ENCODE results near the gene DPP6. TPM values are rescaled to one million over a fixed set of nuclear protein-coding genes. Genes with fewer than 3 reads are reported as not detected.

DPP6 gene
- polyA plus RNA-seq, 1 of the 3 experiments (the other 2 are of a cell fraction) = not detected

DNA sequence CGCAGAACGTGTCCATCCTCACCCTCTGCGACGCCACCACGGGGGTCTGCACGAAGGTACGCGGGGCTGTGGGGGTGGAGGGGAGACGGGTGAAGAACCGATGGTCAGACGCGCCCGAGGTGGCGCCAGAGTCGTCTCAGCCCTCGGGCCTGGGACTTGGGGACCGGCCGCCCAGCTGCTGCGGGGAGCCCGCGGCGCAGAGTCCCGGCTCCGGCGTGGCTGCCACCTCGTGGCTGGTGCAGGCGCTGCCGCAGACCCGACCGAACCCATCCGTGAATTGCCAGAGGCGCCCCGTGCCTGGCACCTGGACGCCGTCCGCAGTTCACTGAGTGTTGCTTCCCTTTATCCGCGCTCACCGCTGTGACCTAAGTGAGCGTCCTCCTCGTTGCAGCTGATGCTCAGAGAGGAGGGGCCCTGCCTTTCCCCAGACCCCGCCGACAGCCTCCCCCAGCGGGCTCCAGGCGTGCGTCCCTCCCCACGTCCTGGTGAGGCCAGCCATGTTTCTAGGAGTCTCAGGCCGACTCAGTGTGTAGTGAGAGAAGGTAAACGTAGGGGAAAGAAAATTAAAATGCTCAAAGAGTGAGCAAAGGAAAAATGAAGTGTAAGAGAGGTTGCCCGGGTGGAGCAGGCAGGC lies 742.1 kb downstream of the DPP6 start:
- no peak overlapping the region for H3K4me2 ChIP-seq

More for the DNA sequence above, 742.1 kb downstream of the DPP6 start:
- Histone ChIP-seq H3K9me2 (no peaks in the 10 kb centered on the region), H3K79me2 (ENCODE audit: insufficient read depth) (no peaks in the 10 kb centered on the region), H3K4me3 (ENCODE audit: low read depth in 2 of 2, low read length in 1 of 2) (no peak overlapping the region), H3K27ac (ENCODE audit: low read depth in 2 of 2, low read length in 1 of 2) (no peak overlapping the region), H3F3A (replicated peaks; ENCODE audit: insufficient read depth) (no peaks in the 10 kb centered on the region), H4K20me1 (ENCODE audit: insufficient read depth) (no peaks in the 10 kb centered on the region), H3K36me3 (replicated peaks in 1 of 2; ENCODE audit: control insufficient read depth in 1 of 2, insufficient read depth in 2 of 2, low read length in 1 of 2) (no peaks in the 10 kb centered on the region), H3K4me1 (ENCODE audit: control insufficient read depth in 1 of 2, insufficient read depth in 2 of 2, low read depth in 1 of 2, low read length in 1 of 2) (peaks cover 0 to 6% of the 10 kb centered on the region in 2 experiments; a peak in 1 of 4 replicates), H3K9me3 (no peaks in the 10 kb centered on the region; the same call in 1 of the 2 replicates), H3K9ac (no peak overlapping the region), H2AFZ (ENCODE audit: low read depth) (no peak overlapping the region), H3K27me3 (ENCODE audit: insufficient read depth) (no peaks in the 10 kb centered on the region)
- DNase-seq = no peak
- TF ChIP-seq FOXJ3 (CRISPR knock-in tag; IDR thresholded peaks at IDR 0.05) (no peak), FOSL2 (IDR thresholded peaks at IDR 0.05; ENCODE audit: borderline replicate concordance, low read depth) (no peak), SIN3A (IDR thresholded peaks at IDR 0.05; ENCODE audit: borderline replicate concordance, low read depth, low read length) (no peak), SMC3 (IDR thresholded peaks at IDR 0.05; ENCODE audit: low read depth, low read length) (no peak), TEAD4 (IDR thresholded peaks at IDR 0.05; ENCODE audit: borderline replicate concordance, insufficient read depth) (no peak), GABPA (IDR thresholded peaks at IDR 0.05; ENCODE audit: low read depth) (no peak), NRF1 (IDR thresholded peaks at IDR 0.05; ENCODE audit: low read depth, low read length) (no peak), EZH2phosphoT487 (IDR thresholded peaks at IDR 0.05; ENCODE audit: borderline replicate concordance, low read depth) (no peak), FOXM1 (IDR thresholded peaks at IDR 0.05; ENCODE audit: low read depth) (no peak), JUND (IDR thresholded peaks at IDR 0.05) (no peak), ELF1 (IDR thresholded peaks at IDR 0.05) (no peak), RCOR1 (IDR thresholded peaks at IDR 0.05; ENCODE audit: low read length) (no peak)
- TF ChIP-seq, protein P1, sequence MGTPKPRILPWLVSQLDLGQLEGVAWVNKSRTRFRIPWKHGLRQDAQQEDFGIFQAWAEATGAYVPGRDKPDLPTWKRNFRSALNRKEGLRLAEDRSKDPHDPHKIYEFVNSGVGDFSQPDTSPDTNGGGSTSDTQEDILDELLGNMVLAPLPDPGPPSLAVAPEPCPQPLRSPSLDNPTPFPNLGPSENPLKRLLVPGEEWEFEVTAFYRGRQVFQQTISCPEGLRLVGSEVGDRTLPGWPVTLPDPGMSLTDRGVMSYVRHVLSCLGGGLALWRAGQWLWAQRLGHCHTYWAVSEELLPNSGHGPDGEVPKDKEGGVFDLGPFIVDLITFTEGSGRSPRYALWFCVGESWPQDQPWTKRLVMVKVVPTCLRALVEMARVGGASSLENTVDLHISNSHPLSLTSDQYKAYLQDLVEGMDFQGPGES (IDR thresholded peaks at IDR 0.05; ENCODE audit: low read depth, low read length) = no peak
- TF ChIP-seq, protein P2, sequence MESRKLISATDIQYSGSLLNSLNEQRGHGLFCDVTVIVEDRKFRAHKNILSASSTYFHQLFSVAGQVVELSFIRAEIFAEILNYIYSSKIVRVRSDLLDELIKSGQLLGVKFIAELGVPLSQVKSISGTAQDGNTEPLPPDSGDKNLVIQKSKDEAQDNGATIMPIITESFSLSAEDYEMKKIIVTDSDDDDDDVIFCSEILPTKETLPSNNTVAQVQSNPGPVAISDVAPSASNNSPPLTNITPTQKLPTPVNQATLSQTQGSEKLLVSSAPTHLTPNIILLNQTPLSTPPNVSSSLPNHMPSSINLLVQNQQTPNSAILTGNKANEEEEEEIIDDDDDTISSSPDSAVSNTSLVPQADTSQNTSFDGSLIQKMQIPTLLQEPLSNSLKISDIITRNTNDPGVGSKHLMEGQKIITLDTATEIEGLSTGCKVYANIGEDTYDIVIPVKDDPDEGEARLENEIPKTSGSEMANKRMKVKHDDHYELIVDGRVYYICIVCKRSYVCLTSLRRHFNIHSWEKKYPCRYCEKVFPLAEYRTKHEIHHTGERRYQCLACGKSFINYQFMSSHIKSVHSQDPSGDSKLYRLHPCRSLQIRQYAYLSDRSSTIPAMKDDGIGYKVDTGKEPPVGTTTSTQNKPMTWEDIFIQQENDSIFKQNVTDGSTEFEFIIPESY (IDR thresholded peaks at IDR 0.05; ENCODE audit: borderline replicate concordance, low read depth) = no peak
- TF ChIP-seq, protein P3, sequence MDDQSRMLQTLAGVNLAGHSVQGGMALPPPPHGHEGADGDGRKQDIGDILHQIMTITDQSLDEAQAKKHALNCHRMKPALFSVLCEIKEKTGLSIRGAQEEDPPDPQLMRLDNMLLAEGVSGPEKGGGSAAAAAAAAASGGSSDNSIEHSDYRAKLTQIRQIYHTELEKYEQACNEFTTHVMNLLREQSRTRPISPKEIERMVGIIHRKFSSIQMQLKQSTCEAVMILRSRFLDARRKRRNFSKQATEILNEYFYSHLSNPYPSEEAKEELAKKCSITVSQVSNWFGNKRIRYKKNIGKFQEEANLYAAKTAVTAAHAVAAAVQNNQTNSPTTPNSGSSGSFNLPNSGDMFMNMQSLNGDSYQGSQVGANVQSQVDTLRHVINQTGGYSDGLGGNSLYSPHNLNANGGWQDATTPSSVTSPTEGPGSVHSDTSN (IDR thresholded peaks at IDR 0.05) = no peak
- TF ChIP-seq, protein P4, sequence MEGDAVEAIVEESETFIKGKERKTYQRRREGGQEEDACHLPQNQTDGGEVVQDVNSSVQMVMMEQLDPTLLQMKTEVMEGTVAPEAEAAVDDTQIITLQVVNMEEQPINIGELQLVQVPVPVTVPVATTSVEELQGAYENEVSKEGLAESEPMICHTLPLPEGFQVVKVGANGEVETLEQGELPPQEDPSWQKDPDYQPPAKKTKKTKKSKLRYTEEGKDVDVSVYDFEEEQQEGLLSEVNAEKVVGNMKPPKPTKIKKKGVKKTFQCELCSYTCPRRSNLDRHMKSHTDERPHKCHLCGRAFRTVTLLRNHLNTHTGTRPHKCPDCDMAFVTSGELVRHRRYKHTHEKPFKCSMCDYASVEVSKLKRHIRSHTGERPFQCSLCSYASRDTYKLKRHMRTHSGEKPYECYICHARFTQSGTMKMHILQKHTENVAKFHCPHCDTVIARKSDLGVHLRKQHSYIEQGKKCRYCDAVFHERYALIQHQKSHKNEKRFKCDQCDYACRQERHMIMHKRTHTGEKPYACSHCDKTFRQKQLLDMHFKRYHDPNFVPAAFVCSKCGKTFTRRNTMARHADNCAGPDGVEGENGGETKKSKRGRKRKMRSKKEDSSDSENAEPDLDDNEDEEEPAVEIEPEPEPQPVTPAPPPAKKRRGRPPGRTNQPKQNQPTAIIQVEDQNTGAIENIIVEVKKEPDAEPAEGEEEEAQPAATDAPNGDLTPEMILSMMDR (IDR thresholded peaks at IDR 0.05) = no peak
- TF ChIP-seq, protein P5, sequence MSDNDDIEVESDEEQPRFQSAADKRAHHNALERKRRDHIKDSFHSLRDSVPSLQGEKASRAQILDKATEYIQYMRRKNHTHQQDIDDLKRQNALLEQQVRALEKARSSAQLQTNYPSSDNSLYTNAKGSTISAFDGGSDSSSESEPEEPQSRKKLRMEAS (IDR thresholded peaks at IDR 0.05; ENCODE audit: low read depth) = no peak
- ChIA-PET POLR2A (no interaction called here), CTCF (interaction anchor here (0.6 to 2.6 kb wide), 9 partner anchors 9 to 291 kb away, joined by 3 to 12 read pairs (median 5); no protein-coding TSS in a partner anchor)
- WGBS (ENCODE audit: low lambda C conversion rate) = 76% methylated on average over 45 of the region's 50 CpGs
